ENCODE data around the gene SSUH2. TPM values are rescaled to one million over a fixed set of nuclear protein-coding genes. Genes with fewer than 3 reads are reported as not detected.

SSUH2 gene
- total RNA-seq, 1 donor from 2014 or later, result 1.4 TPM

- no peaks in the 10 kb centered on the region for H3K9me3 Mint-ChIP-seq
- no peaks in the 10 kb centered on the region for H3K36me3 Mint-ChIP-seq
- no peaks in the 10 kb centered on the region for H3K27me3 Mint-ChIP-seq
- no peak for DNase-seq (ENCODE audit: extremely low spot score, unreplicated experiment)
- peaks cover 16% of the 10 kb centered on the region for H3K4me1 Mint-ChIP-seq (ENCODE audit: unreplicated experiment)
- no peak overlapping the region for H3K27ac Mint-ChIP-seq
- TF ChIP-seq CTCF (conservative IDR thresholded peaks at IDR 0.05), result no peak
- no peak overlapping the region for H3K4me3 Mint-ChIP-seq
These were observed 23.0 kb upstream of the SSUH2 start for GRCh38 chr3:8667463-8668091.

- Mint-ChIP-seq H3K27me3 (peaks cover 3% of the 10 kb centered on the region), H3K36me3 (no peaks in the 10 kb centered on the region), H3K27ac (no peak overlapping the region), H3K4me1 (ENCODE audit: unreplicated experiment) (peaks cover 21% of the 10 kb centered on the region), H3K4me3 (no peak overlapping the region), H3K9me3 (no peaks in the 10 kb centered on the region)
- no peak for DNase-seq (ENCODE audit: extremely low spot score, unreplicated experiment)
- no peak for TF ChIP-seq CTCF (conservative IDR thresholded peaks at IDR 0.05)
These were observed 20.9 kb upstream of the SSUH2 start for GRCh38 chr3:8665407-8665896.

GRCh38 chr3:8663177-8664061, 18.8 kb upstream of the SSUH2 start:
- H3K27ac Mint-ChIP-seq, result no peak overlapping the region
- no peak for DNase-seq (ENCODE audit: extremely low spot score, unreplicated experiment)
- no peaks in the 10 kb centered on the region for H3K9me3 Mint-ChIP-seq
- H3K4me3 Mint-ChIP-seq, result no peak overlapping the region
- peaks cover 3% of the 10 kb centered on the region for H3K27me3 Mint-ChIP-seq
- no peaks in the 10 kb centered on the region for H3K36me3 Mint-ChIP-seq
- peak; percentile 89 for TF ChIP-seq CTCF (conservative IDR thresholded peaks at IDR 0.05)
- H3K4me1 Mint-ChIP-seq (ENCODE audit: unreplicated experiment), result peaks cover 35% of the 10 kb centered on the region

GRCh38 chr3:8662594-8662993, 18.0 kb upstream of the SSUH2 start:
- peaks cover 34% of the 10 kb centered on the region for H3K4me1 Mint-ChIP-seq (ENCODE audit: unreplicated experiment)
- H3K36me3 Mint-ChIP-seq, result no peaks in the 10 kb centered on the region
- no peak for DNase-seq (ENCODE audit: extremely low spot score, unreplicated experiment)
- TF ChIP-seq CTCF (conservative IDR thresholded peaks at IDR 0.05), result no peak
- no peak overlapping the region for H3K27ac Mint-ChIP-seq
- H3K27me3 Mint-ChIP-seq, result peaks cover 3% of the 10 kb centered on the region
- no peak overlapping the region for H3K4me3 Mint-ChIP-seq
- no peaks in the 10 kb centered on the region for H3K9me3 Mint-ChIP-seq

GRCh38 chr3:8660175-8661118, 15.8 kb upstream of the SSUH2 start:
- no peak for TF ChIP-seq CTCF (conservative IDR thresholded peaks at IDR 0.05)
- Mint-ChIP-seq H3K36me3 (peaks cover 2% of the 10 kb centered on the region), H3K4me1 (ENCODE audit: unreplicated experiment) (peaks cover 40% of the 10 kb centered on the region), H3K9me3 (peaks cover 2% of the 10 kb centered on the region), H3K27me3 (peaks cover 9% of the 10 kb centered on the region), H3K27ac (peak overlapping the region; percentile 1), H3K4me3 (no peak overlapping the region)
- no peak for DNase-seq (ENCODE audit: extremely low spot score, unreplicated experiment)
